NAMALWA (cell line): Measurements from ENCODE around the gene KCNH4.
"Not testable (repeated sequence)": the region's sequence is repeated elsewhere in the genome, so short reads cannot be mapped to it uniquely, and the experiment has no call there.

Source experiments
- DNase-seq: peaks from one replicate; pipeline ENCODE4 v3.0.0-alpha.2; 2015; ENCODE audit warnings: low spot score

The KCNH4 gene

GRCh38 chr17:42178817-42179216, 2.1 kb downstream of the KCNH4 start:
- peak; percentile 76 for DNase-seq

- no peak for DNase-seq
These were observed 3.3 kb downstream of the KCNH4 start for GRCh38 chr17:42177684-42178083.

GRCh38 chr17:42174126-42174783, 6.7 kb downstream of the KCNH4 start:
- no peak for DNase-seq

GRCh38 chr17:42171831-42172230, 9.1 kb downstream of the KCNH4 start:
- DNase-seq: no peak

GRCh38 chr17:42169351-42169750, 11.6 kb downstream of the KCNH4 start:
- DNase-seq: no peak

GRCh38 chr17:42167807-42168206, 13.1 kb downstream of the KCNH4 start:
- DNase-seq: no peak

GRCh38 chr17:42166196-42166763, 14.7 kb downstream of the KCNH4 start:
- DNase-seq: no peak

GRCh38 chr17:42165751-42166150, 15.2 kb downstream of the KCNH4 start:
- no peak for DNase-seq

- DNase-seq: no peak
These were observed 17.1 kb downstream of the KCNH4 start for GRCh38 chr17:42163696-42164407.

GRCh38 chr17:42163113-42163512, 17.8 kb downstream of the KCNH4 start:
- peak; percentile 56 for DNase-seq

- no peak for DNase-seq
These were observed 20.4 kb downstream of the KCNH4 start for GRCh38 chr17:42160531-42160910.

- no peak for DNase-seq
These were observed 21.0 kb downstream of the KCNH4 start for GRCh38 chr17:42159796-42160530.

- DNase-seq: no peak
These were observed 25.3 kb downstream of the KCNH4 start for GRCh38 chr17:42155614-42156045.

GRCh38 chr17:42153919-42154742, 26.8 kb downstream of the KCNH4 start:
- peak; percentile 43 for DNase-seq

GRCh38 chr17:42146911-42147607, 33.9 kb downstream of the KCNH4 start:
- DNase-seq: no peak

GRCh38 chr17:42143138-42143537, 37.8 kb downstream of the KCNH4 start:
- DNase-seq: not testable (repeated sequence)

- no peak for DNase-seq
These were observed 38.5 kb downstream of the KCNH4 start for GRCh38 chr17:42142371-42142896.

- no peak for DNase-seq
These were observed 39.6 kb downstream of the KCNH4 start for GRCh38 chr17:42141382-42141781.

- not testable (repeated sequence) for DNase-seq
These were observed 40.3 kb downstream of the KCNH4 start for GRCh38 chr17:42140690-42141089.

- DNase-seq: no peak
These were observed 42.0 kb downstream of the KCNH4 start for GRCh38 chr17:42138749-42139492.
